ENCODE results near the gene OR10Z1. TPM values are rescaled to one million over a fixed set of nuclear protein-coding genes. Genes with fewer than 3 reads are reported as not detected.

The OR10Z1 gene
- total and polyA plus RNA-seq, 2 of the 8 experiments (the other 6 are each of a cell fraction or from before 2014, with no cell fraction given), result not detected

- TF ChIP-seq ATF2 (IDR thresholded peaks at IDR 0.05; ENCODE audit: low read length), result no peak
- no peak for TF ChIP-seq POLR2AphosphoS5 (IDR thresholded peaks at IDR 0.05; ENCODE audit: low read depth, low read length)
- TF ChIP-seq KDM5A (IDR thresholded peaks at IDR 0.05; ENCODE audit: low read length), result no peak
- TF ChIP-seq CBX5 (IDR thresholded peaks at IDR 0.05; ENCODE audit: low read depth, low read length), result no peak
- TF ChIP-seq SIN3A (conservative IDR thresholded peaks at IDR 0.05 in 1 of 2, IDR thresholded peaks at IDR 0.05 in 1 of 2; ENCODE audit: low read depth in 1 of 2, low read length in 2 of 2), result no peak
- no peak for TF ChIP-seq HDAC6 (IDR thresholded peaks at IDR 0.05; ENCODE audit: low read depth, low read length)
Observed at GRCh38 chr1:158613764-158614163, 8.7 kb downstream of the OR10Z1 start (continued).
